ENCODE results near the gene POLR2J. TPM values are rescaled to one million over a fixed set of nuclear protein-coding genes. Genes with fewer than 3 reads are reported as not detected.
A peak's percentile ranks its signal among the peaks of the same experiment; 100 is the strongest.

POLR2J gene
- total RNA-seq, 4 donors from 2014 or later, result 6.9 to 31.5 (median 20.8) TPM

DNA sequence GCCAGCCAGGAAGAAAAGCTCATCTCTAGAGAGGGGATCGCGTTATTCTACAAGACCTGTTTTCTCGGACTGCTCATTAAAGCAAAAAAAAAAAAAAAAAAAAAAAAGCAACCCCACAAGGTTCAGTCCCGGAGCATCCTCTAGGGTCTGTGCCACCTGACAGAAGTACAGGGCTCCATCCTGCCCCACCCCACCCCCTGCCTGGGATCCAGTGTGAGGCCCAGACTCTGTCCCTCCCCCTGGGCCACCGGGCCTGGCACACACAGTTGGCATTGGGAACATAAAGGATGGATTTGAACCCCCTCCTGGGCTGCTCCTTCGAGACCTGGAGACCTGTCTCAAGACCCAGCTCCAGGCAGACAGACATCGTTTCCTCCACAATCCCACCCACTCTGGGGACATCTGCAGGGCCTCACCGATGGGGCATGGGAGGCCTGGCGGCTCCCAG, 44.7 kb downstream of the POLR2J start:
- Histone ChIP-seq H3K27me3 (no peaks in the 10 kb centered on the region), H3K9me3 (no peaks in the 10 kb centered on the region), H3K4me3 (replicated peaks in 1 of 3) (peak overlapping the region in 2 of 3 donors; percentile 60 to 76), H3K4me1 (peaks cover 32 to 33% of the 10 kb centered on the region in 2 donors), H3K27ac (peak overlapping the region in 2 of 3 donors; percentile 71 to 95), H3K36me3 (peaks cover 0 to 4% of the 10 kb centered on the region in 2 donors)
- intact Hi-C loops (cut with DNase I), result no loop called here
- 26 to 27% methylated on average over 7 to 9 of the region's 9 CpGs for WGBS, 2 donors
- no peak for TF ChIP-seq POLR2A (IDR thresholded peaks at IDR 0.05)
- TF ChIP-seq, protein P1, sequence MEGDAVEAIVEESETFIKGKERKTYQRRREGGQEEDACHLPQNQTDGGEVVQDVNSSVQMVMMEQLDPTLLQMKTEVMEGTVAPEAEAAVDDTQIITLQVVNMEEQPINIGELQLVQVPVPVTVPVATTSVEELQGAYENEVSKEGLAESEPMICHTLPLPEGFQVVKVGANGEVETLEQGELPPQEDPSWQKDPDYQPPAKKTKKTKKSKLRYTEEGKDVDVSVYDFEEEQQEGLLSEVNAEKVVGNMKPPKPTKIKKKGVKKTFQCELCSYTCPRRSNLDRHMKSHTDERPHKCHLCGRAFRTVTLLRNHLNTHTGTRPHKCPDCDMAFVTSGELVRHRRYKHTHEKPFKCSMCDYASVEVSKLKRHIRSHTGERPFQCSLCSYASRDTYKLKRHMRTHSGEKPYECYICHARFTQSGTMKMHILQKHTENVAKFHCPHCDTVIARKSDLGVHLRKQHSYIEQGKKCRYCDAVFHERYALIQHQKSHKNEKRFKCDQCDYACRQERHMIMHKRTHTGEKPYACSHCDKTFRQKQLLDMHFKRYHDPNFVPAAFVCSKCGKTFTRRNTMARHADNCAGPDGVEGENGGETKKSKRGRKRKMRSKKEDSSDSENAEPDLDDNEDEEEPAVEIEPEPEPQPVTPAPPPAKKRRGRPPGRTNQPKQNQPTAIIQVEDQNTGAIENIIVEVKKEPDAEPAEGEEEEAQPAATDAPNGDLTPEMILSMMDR (IDR thresholded peaks at IDR 0.05), result no peak
- peak; percentile 20 to 39 for DNase-seq

DNA sequence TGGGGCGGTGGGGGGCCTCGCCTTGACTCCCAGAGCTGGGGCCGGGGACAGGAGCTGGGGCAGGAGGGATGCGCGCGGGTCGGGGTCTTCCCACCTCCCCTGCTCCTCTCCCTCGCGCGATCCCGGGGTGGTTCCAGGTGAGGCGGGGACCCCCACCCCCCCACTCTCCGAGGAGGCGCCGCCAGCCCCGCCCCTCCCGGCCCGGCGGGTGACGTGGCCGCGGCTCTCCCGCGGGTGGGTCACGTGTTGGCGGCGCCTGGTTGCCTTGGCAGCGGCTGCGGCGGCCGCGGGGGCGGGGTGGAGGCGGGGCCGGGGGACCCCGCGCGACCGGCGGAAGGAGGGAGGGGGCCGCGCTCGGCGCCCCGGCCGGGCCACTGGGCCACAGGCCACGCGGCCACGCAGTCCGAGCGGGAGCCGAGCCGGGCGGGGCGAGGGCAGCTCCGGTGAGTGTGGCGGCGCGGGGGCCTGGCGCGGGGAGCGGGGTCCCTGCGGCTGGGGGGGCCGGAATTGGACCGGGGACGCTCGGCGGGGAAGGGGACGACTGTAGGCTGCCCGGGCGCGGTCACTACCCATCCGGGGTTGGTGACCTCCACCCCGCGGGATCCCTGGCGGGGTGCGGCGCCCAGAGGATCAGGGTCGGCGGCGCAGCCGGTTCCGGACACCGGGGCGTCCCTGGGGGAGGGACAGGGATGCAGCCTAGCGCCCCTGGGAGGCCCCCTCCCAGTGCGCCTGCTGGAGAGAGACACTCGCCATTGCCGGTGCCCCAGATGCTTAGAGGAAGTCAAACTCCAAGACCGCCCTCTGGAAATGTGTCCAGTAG, 45.3 kb downstream of the POLR2J start, which contains the start of gene ORAI2:
Gene ORAI2, plus strand, starts transcription at position 357 of the 820 bp plus-strand sequence. CDS start 5,382 bp downstream, outside the sequence.
- 0% methylated on average over 4 to 7 of the region's 90 CpGs for WGBS, 2 donors
- peak; percentile 84 to 86 for DNase-seq
- H3K4me1 ChIP-seq, result peaks cover 32 to 33% of the 10 kb centered on the region in 2 donors
- TF ChIP-seq, protein P1 (IDR thresholded peaks at IDR 0.05), result no peak
- TF ChIP-seq POLR2A (IDR thresholded peaks at IDR 0.05), result peak in 1 of 2 donors; percentile 56
- peak within 1 kb of the TSS; percentile 48 to 76 (median 60) for H3K4me3 ChIP-seq (replicated peaks in 1 of 3)
- no peaks in the 10 kb centered on the region for H3K9me3 ChIP-seq
- H3K27me3 ChIP-seq, result no peaks in the 10 kb centered on the region
- H3K27ac ChIP-seq, result peak within 1 kb of the TSS; percentile 95 to 98 (median 97)
- intact Hi-C loops (cut with DNase I), result no loop called here
- no peaks in the 10 kb centered on the region for H3K36me3 ChIP-seq

DNA sequence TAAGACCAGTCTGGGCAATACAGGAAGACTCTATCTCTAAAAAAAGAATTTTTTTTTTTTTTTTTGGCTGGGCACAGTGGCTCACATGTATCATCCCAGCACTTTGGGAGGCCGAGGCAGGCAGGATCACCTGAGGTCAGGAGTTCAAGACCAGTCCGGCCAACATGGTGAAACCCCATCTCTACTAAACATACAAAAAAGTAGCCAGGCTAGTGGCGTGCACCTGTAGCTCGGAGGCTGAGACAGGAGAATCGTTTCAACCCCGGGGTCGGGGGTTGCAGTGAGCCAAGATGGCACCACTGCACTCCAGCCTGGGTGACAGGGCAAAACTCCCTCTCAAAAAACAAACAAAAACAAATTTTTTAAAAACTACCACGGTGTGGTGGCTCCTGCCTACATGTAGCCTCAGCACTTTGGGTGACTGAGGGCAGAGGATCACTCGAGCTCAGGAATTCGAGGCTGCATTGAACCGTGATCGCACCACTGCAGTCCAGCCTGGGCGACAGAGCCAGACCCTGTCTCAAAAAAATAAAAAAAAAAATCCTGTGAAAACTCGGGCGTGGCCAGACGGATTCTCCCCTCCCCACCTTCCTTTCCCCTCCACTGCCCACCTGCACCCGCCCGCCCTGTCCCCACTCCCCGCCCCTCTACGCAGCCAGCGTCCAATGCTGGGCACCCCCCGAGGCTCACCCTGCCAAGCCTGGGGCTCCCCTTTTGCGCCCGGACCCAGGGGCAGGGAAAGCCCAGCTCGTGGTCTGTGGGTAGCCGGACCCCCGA, 46.1 kb downstream of the POLR2J start:
- Histone ChIP-seq H3K27me3 (no peaks in the 10 kb centered on the region), H3K4me3 (replicated peaks in 1 of 3) (peak overlapping the region; percentile 39 to 60 (median 48)), H3K36me3 (no peaks in the 10 kb centered on the region), H3K27ac (peak overlapping the region; percentile 95 to 98 (median 97)), H3K4me1 (peaks cover 32 to 33% of the 10 kb centered on the region in 2 donors), H3K9me3 (no peaks in the 10 kb centered on the region)
- peak in 1 of 2 donors; percentile 35 for TF ChIP-seq POLR2A (IDR thresholded peaks at IDR 0.05)
- TF ChIP-seq, protein P1 (IDR thresholded peaks at IDR 0.05), result no peak
- intact Hi-C loops (cut with DNase I), result no loop called here
- peak; percentile 81 to 82 for DNase-seq
- 28 to 30% methylated on average over 17 of the region's 27 CpGs for WGBS, 2 donors

DNA sequence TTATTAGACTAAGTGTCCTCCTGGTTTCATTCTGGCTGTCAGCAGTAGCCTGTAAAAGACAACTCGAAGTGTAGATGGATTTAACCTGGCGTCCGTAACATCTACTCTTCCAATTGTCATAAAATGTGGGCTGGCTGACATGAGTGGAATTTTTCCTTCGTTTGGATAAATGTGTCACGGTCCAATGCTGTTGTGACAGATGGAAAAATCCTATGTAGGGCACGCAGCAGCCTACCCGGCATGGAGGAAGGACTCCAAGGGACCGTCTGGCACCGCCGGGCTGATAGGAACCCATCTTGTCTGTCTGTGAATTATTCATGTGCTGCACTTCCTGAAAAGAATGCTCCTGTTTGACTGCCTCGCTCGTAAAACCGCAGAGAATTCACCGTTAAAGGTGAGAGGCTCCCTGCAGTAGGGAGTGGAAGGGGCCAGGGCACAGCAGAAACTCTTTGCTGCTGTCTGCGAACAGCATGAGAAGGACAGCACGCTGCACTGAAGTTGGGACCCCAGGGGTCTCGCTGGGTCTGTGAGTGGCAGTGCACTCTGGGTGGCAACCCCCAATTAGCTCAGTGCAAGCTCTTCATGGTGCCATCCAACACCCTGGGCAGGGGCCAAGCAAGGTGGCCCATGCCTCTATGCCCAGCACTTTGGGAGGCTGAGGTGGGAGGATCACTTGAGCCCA, 47.0 kb downstream of the POLR2J start:
- Histone ChIP-seq H3K36me3 (peaks cover 0 to 5% of the 10 kb centered on the region in 2 donors), H3K27me3 (no peaks in the 10 kb centered on the region), H3K27ac (peak overlapping the region; percentile 80 to 98 (median 95)), H3K4me3 (replicated peaks in 1 of 3) (no peak overlapping the region), H3K4me1 (peaks cover 32 to 33% of the 10 kb centered on the region in 2 donors), H3K9me3 (no peaks in the 10 kb centered on the region)
- WGBS, 2 donors, result 22 to 35% methylated on average over 14 to 17 of the region's 17 CpGs
- peak in 1 of 2 donors; percentile 38 for TF ChIP-seq POLR2A (IDR thresholded peaks at IDR 0.05)
- TF ChIP-seq, protein P1 (IDR thresholded peaks at IDR 0.05), result no peak
- DNase-seq, result peak; percentile 47 to 63
- intact Hi-C loops (cut with DNase I), result no loop called here
